GDM1 (cell line): ENCODE results near the gene TMEM45A.
"Not testable (repeated sequence)": the region's sequence is repeated elsewhere in the genome, so short reads cannot be mapped to it uniquely, and the experiment has no call there.

Experiments
- DNase-seq: peaks from one replicate; lab custom pipeline; 2025; lab: John Stamatoyannopoulos, UW

TMEM45A gene

GRCh38 chr3:100533176-100533575 lies 40.8 kb downstream of the TMEM45A start:
- no peak for DNase-seq

GRCh38 chr3:100535610-100535943 lies 43.2 kb downstream of the TMEM45A start:
- no peak for DNase-seq

DNA sequence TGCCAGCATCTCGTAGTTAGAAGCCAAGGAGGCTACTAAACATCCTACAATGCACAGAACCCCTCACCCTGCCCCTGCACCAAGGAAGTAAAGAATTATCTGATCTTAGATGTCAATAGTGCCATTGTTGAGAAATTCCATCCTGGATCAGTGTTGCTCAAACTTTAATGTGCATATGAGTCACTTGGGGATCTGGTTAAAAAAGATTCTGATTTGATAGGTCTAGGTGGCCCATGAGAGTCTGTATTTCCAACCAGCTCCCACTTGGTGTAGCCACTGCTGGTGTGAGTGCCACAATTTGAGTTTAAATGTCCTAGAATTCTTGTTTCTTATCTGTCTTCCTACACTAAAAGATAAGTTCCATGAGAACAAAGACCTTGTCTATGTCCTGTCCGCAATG lies 43.7 kb downstream of the TMEM45A start:
- DNase-seq: no peak

DNA sequence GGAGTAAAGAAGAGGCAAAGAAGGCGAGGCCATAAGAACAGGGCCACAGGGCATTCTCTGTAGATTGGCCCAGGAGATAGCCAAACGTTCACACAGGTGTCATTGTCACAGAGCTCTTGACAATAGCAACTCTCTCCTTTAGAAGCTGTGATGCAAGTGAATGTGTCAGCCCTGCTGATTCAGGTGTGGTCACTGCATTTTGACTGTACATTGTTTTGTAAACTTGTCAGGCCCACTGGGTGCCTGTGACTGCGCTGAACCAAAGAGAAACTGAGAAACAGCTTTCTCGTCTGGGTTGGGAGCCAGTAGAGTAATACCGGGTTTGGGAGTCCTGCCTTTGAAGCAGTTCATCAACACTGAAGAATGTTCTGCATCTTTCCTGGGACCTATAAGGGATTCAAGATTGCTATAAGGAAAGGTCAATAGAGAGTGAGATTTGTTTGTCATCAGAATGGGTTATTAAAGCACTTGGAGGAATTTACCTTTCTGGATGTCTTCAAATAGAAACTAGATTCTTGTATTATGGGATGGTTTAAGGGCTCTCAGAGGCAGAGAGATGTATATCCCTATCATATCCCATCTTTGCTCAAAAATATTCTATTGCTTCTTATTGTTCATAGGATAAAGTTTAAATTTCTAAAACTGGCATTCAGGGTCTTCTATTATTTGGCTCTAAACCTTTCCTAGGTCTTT lies 45.4 kb downstream of the TMEM45A start:
- no peak for DNase-seq

DNA sequence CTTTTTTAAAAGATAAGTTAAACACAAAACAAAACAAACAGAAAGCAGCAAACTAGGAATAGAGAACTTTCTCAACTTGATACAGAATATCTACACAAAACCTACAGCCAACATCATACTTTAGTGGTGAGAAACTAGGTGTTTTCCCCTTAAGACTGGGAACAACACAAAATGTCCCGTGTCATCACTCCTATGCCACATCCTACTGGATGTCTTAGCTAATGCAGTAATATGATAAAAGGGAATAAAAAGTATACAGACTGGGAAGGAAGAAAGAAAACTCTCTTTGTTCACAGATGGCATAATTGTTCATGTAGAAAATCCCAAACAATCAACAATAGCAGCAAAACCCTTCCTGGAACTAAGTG lies 45.9 kb downstream of the TMEM45A start:
- DNase-seq: no peak

GRCh38 chr3:100540791-100541334 lies 48.4 kb downstream of the TMEM45A start:
- DNase-seq: no peak

DNA sequence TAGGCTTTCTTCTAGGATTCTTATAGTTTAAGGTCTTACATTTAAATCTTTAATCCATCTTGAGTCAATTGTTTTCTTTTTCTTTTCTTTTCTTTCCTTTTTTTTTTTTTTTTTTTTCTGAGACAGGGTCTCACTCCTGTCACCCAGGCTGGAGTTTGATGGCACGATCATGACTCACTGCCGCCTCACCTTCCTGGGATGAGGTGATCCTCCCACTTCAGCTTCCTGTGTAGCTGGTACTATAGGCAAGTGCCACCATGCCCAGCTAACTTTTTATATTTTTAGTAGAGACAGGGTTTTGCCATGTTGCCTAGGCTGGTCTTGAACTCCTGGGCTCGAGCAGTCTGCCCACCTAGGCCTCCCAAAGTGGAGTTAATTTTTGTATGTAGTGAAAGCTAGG lies 49.0 kb downstream of the TMEM45A start:
- not testable (repeated sequence) for DNase-seq

DNA sequence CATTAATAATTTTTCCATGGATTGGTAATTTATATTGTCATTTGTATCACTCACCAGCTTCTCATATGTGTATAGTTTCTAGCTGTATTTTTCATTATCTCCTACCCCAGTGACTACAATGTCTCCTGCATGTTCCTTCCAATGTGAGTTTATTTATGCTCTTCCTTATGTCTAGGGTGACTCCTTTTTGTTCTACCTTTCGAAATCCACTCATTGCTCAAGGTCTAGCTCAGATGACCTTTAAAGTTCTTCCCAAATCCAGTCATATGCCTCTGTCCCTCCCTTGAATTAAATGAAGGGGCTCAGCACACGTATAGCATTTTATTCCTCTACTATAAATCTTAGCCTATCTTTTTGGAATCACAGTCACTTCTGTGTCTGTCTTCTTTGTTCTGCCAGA lies 53.0 kb downstream of the TMEM45A start:
- no peak for DNase-seq

DNA sequence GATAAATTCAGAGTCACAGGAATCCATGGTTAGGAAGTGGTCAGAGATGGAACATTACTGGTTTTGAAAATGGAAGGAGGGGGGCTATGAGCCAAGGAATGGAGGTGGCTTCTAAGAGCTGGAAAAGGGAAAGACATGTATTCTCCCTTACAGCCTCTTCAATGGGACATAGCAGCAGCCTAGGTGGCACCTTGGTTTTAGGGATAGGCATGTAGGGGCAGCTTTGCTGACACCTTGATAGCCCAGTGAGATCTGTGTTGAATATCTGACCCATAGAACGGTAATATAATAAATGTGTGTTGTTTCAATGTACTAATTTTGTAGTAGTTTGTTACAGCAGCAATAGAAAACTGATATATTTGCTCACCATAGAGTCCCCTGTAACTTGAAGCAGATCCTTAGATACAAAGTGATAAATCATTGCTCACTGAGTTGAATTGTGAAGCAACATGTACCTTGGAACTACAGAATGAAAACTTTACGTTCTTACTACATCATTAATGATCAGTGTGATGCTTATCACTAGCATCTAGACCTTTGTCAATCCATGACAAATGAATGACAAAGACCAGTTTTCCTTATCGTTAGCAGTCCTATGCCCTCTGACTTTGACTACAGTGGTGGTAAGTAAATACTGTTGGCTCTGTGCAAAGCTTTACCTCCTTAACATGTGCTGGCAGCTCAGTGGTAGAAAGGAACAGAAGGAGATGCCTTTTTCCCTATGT lies 53.8 kb downstream of the TMEM45A start:
- no peak for DNase-seq

DNA sequence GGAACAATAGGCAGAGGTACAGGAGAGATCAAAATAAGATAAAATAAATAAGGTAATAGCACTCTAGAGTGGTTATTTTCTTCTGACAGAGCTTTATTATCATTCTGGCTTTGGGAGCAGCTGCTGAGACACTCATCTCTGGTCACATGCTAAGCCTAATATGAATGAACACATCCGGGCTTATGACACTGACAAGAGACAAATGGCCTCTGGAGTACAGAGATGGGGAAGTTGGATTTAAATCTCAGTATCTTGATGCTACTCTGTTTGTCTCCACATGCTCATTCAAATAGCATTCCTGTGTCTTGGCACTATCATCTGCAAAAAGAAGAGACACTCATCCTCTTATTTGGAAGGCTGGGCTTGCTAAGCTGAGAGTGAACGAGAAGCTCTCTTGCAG lies 55.6 kb downstream of the TMEM45A start:
- DNase-seq: no peak

- DNase-seq: no peak
These were observed 61.4 kb downstream of the TMEM45A start for GRCh38 chr3:100553618-100554372.

DNA sequence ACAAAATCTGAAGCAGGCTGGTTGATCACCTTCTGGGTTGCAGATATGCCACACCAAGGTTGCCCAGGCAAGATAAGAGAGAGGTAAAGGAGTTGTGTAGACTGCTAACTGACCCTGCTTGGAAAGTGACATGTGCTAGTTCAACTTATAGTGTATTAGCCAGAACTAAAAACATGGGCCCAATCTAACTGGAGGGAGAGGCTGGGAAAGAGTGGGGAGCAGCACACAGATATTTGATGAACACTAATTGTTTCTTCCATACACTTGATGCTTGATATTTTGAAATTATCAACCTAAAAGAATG lies 61.9 kb downstream of the TMEM45A start:
- no peak for DNase-seq

DNA sequence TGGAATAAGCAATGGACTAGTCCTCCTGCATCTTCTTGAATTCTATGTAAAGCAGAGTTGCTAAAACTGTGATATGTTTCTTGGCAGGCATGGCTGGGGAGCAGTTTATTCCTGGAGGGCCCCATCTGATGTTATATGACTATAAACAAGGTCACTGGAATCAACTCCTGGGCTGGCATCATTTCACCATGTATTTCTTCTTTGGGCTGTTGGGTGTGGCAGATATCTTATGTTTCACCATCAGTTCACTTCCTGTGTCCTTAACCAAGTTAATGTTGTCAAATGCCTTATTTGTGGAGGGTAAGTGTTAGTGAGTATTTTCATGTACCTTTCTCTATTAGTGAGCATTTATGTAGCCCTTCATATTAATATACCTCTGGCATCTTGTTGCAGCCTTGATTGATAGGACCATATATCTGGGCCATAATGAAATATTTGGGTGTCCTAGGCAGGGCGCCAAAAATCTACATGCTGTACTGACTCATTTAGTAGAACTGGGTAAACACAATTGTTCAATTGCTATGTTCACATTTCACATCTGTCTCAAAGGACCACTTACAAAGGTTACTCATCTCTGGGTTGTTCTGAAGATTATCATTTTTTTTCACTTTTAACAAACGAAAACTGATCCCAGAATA lies 64.4 kb downstream of the TMEM45A start:
- DNase-seq: no peak

DNA sequence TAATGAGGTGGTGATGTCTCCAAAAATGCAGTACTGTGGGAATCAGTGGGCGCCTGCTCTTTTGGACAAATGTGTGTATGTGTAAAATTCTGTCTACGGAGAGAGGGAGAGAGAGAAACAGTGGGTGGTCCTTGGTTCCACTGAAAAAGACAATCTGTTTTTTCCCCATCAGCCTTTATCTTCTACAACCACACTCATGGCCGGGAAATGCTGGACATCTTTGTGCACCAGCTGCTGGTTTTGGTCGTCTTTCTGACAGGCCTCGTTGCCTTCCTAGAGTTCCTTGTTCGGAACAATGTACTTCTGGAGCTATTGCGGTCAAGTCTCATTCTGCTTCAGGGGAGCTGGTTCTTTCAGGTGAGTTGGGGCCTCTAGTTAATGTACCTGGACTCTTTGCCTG lies 65.8 kb downstream of the TMEM45A start:
- DNase-seq: no peak

- DNase-seq: no peak
These were observed 68.0 kb downstream of the TMEM45A start for GRCh38 chr3:100560426-100560825.

DNA sequence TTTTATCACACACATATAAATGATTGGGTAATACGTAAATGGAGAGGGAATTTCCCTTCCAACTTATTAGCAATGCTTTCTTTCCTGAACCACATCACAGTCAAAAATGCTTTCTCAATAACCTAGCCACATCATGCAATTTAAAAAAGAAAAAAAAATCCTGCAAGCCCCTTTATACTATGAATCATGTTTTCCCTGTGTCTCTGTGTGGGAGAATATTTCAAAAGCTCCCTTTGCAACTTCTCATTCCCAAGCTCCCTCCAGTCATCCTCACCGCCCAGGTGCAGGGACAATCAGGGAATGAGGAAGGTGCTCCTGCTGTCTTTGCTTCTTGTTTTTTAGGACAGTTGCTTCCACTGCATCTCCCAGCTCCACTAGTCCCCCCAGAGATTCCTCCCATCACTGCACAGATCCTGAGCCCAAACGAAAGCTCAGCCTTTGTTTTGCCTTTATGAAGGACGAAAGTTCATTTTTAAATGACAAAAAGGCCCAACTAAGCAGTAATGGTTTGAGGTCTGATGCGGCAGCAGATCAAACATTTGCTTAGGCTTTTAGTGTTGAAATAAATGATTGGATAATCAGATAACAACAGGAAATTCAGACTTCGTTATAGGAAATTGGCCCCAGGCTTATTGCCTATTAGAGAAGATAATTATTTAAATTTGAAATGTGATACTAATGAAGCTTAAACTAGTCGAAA lies 69.2 kb downstream of the TMEM45A start:
- DNase-seq: no peak

- no peak for DNase-seq
These were observed 69.9 kb downstream of the TMEM45A start for GRCh38 chr3:100562224-100562857.

- no peak for DNase-seq
These were observed 70.8 kb downstream of the TMEM45A start for GRCh38 chr3:100563228-100563627.

DNA sequence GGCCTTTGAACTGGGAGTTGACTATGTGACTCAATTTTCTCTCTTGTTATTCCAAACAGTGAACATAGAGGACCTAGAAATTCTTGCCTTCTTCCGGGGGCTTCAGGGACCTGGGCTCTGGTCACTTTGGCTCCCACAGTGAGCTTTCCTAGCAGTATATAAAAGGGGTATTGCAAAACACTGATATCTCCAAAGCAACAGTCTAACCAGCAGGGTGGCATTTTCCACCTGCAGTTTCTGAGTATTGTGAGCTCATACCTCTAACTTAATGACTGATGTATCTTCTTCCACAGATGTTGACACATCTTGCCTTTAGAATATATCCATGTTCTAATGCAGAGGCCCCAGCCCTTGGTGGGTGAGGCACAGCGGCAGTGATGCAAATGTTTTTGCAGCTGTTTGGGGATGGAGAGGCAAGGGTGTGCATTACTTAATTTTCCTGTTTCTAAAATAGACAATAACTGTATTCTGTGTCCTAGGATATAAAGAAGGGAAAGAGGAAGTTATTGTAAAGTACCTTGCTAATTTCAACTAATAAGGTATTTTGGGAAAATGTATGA lies 71.3 kb downstream of the TMEM45A start:
- no peak for DNase-seq

DNA sequence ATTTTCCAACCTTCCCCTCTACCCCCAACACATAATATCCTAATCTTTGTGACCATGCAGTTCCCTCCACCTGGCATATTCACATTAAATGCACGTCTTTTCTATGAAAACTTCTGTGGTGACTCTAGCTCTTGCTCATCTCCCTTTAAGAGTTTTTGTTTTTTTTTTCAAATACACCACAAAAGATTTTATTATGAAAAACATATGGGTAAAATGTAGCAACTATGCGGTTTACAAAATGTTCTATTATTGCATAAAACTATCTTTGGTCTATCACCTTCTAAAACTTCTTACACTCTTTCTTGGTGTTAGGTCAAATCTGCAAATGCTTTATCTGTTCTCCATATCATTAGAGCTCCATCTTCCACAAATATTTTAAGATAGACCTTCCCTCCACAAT lies 78.4 kb downstream of the TMEM45A start:
- no peak for DNase-seq

- DNase-seq: no peak
These were observed 82.1 kb downstream of the TMEM45A start for GRCh38 chr3:100574536-100574935.
